NCI-H1092 (cell line): ENCODE measurements around the gene TEAD1.
"Not testable (repeated sequence)": the region's sequence is repeated elsewhere in the genome, so short reads cannot be mapped to it uniquely, and the experiment has no call there.

Experiments
- DNase-seq: peaks from one replicate; lab custom pipeline; 2025; lab: John Stamatoyannopoulos, UW

TEAD1 gene

GRCh38 chr11:12864316-12865156, 190.3 kb downstream of the TEAD1 start:
- DNase-seq, result peak; percentile 81

DNA sequence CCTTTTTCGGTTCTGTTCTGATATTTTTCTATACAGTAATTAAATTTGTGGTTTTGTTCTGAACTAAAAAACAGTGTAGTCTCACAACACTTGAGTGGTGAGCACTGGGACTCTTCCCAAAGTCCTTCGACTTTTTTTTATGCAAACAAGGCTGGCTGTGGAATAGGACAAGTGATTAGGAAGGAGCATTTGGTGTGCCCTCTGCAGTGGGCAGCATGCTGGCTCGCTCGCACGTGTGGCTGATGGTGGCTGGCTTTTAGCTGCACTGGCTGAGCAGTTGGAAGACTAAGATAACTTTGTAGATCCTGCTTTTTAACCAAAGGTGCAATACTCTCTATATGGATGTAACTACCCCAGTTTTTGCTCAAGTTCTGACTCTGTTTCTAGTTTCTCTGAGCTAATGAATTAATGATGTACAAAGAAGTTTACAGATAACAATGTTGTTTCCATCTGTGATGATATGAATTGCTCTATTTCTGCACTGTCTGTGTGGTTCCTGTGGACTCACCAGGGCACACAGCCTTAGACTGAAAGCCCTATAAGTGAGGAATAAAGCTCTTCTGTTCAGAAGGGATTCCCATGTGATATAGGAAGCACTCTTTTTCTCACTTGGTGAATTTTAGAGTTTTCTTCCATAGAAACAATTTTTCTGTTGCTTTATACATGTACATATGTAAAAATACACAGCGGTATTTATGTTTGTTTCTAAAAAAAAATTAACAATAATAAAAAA, 191.8 kb downstream of the TEAD1 start:
- no peak for DNase-seq

GRCh38 chr11:12867531-12867930, 193.3 kb downstream of the TEAD1 start:
- no peak for DNase-seq

- DNase-seq, result no peak
Measured at GRCh38 chr11:12868315-12869073, 194.3 kb downstream of the TEAD1 start.

GRCh38 chr11:12871241-12871640, 197.0 kb downstream of the TEAD1 start:
- no peak for DNase-seq

DNA sequence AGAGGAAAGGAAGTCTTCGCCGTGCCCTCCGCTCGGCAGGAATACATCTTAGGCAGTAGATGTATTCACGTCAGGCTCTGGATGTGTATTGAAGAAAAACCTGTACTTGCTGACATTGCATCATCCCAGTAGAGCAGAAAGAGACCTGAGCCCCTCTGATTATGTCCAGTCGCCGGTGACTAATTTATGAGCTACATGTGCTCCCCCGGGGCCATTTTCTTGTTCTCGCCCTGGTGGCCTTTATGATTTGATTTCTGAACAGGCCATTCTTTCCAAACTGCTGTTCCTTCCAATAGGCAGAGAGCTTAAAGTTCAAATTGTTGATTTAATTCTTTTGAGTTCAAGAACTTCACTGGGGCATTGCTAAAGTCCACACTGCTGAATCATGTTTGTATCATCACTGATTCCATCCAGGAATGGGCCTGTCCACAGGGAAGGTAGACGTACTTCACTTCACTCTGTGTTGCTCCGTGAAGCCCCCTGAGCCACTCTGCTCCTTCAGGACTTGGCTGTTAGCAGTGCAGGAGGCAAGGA, 197.6 kb downstream of the TEAD1 start:
- no peak for DNase-seq

DNA sequence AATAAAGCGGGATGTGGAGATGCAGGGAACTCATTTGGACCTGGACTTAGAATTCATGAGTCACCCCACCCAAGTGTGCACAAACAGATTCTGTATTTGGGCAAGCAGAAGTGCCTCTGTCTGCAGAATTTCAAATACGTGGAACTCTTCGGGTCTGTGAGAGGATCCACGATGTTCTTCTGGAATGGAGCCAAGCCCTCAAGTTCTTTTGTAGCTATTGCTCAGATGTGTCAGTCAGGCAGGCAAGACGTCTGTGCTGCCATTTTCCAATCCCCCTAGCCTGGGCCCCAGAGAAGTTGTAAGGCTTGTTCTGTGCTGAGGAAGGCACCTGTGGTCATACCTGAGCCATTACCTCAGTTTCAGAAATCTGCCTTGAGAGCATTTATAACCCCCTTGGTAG, 202.1 kb downstream of the TEAD1 start:
- no peak for DNase-seq

DNA sequence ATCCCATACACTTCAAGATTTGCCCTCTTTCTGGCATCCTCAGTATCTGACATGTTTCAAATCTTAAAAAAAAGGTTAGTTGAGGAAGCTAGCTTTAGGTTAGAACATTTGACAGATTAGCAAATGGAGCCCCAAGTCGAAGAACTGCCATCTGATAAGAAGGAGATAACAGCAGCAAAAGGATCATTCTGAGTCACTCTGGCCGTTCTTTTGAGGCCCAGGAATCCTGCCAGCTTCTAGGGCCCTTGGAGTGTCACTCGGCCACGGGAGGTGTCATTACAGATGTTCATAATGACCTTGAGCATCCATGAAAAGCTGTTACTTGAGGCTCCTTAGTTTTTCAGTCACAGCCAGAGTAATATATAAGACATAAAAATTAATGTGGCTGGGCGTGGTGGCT, 202.8 kb downstream of the TEAD1 start:
- no peak for DNase-seq

DNA sequence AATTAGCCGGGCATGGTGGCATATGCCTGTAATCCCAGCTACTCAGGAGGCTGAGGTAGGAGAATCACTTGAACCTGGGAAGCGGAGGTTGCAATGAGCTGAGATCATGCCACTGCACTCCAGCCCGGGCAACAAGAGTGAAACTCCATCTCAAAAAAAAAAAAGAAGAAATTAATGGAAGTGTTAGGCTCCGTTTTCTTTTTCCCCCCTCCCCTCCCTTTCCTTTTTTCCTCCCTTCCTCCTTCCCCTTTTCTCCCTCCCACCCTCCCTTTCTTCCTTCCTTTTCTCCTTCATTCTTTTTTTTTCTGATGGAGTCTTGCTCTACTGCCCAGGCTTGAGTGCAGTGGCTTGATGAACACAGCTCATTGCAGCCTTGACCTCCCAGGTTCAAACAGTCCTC, 203.3 kb downstream of the TEAD1 start:
- not testable (repeated sequence) for DNase-seq

- no peak for DNase-seq
Measured at GRCh38 chr11:12880327-12880726, 206.1 kb downstream of the TEAD1 start.

DNA sequence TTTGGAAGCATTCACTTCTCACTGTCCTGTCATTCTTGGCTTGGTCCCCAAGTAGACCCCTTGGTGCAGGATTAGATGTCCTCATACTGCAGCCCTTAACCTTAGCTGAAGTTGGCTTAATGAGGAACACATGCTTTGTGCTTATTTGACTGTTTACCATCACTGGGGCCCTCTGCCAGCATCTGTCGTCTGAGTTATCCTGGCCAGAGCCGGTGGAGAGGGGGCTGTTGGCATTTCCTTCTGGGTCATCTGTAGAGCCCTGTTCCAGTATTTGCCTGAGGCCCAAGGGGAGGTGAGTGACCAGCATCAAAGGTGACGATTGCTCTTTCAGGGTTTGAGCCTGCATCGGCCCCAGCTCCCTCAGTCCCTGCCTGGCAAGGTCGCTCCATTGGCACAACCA, 208.4 kb downstream of the TEAD1 start:
- no peak for DNase-seq

- DNase-seq, result no peak
Measured at GRCh38 chr11:12884751-12885318, 210.6 kb downstream of the TEAD1 start.

DNA sequence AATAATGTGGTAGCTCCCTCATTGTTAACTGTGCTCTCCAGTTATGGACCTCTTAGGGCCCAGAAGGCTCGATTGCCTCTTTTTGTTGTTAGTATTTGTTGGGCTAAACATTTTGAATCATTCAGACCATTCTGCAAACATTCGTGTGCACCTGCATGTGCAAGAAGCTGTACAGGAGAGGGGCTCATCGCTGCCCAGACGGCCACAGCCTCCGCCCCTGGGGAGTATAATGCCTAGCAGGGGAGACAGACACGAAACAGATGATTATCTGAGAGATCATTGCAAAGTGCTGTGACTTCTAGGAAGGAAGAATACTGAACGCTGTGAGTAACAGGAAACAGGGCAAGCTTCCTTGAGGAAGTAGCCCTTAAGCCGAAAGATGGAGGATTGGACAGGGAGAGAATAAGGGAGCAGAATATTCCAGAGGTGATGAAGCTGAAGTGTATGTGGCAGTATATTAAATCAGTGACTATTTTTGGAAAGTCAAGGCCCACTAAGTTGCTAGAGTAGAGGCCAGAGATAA, 211.6 kb downstream of the TEAD1 start:
- DNase-seq, result no peak

DNA sequence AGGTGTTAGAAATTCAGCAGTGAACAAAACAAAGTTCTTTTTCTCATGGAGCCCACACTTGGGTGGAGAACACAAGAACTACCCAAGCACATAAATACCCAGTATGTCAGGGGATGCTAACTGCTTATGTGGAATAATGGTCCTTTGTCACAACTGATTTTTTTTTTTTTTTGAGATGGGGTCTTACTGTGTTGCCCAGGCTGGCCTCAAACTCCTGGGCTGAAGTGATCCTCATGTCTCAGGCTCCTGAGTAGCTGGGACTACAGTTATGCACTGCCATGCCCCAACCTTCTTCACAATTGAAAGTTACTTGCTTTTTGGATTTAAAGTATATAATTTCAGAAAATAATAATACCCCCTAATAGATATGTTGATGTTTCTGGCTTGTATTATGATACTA, 212.3 kb downstream of the TEAD1 start:
- DNase-seq, result no peak

- peak; percentile 76 for DNase-seq
Measured at GRCh38 chr11:12888525-12889158, 214.4 kb downstream of the TEAD1 start.

DNA sequence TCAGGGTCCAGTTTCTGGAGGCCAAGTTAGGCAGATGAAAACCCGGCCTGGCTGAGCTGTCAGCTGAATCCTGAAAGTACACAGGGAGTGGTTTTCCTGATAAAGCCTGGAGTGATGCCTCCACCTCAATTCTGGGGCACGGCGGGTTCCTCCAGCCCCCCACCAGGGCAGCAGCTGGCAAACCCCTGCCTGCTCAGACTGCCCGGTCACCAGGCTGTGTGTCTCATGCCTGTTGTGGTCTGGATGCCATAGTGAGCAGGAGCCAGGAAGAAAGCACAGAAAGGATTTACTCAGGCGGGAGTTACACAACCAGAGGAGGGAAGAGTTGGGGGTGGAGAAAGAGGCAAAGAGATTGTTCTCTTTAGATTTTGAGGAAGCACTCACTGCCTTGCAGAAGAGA, 215.0 kb downstream of the TEAD1 start:
- no peak for DNase-seq

DNA sequence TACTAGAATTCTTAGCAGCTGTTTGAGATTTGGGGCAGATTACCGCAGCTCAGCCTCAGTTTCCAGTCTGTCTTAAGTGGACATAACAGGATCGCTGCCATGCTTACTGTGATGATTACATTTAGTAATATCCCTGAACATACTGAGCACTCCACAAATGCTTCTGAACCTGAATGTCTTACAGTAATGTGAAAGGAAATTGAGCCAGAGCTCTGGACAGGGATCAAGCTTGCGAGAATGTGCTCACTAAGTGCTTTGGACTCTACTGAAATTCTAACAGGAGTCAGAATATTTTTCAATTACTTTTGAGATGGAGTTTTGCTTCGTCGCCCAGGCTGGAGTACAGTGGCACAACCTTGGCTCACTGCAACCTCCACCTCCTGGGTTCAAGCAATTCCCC, 216.3 kb downstream of the TEAD1 start:
- no peak for DNase-seq

- DNase-seq, result peak; percentile 37
Measured at GRCh38 chr11:12893787-12894672, 219.8 kb downstream of the TEAD1 start.

DNA sequence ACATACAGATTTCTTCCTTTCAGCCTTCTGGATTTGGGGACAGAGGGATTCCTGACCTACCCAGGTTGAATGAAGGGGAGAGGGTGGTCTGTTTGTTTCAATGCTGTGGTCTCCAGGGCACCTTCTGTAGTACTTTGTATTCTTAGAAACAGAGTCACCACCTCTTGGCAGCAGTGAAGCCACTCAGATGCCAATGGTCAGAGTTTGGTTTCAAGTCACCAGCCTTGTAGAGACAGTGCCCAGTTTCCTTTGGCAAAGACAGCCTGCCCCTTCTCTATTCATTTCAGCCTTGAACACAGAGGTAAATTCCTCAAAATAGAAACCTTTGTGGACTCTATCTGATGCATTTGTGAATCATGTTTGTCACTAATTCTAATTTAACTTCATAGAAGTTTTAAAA, 223.2 kb downstream of the TEAD1 start:
- DNase-seq, result no peak

GRCh38 chr11:12897867-12898266, 223.6 kb downstream of the TEAD1 start:
- no peak for DNase-seq
